Measurements from ENCODE around the gene SASS6. TPM values are rescaled to one million over a fixed set of nuclear protein-coding genes. Genes with fewer than 3 reads are reported as not detected.
A peak's percentile ranks its signal among the peaks of the same experiment; 100 is the strongest.

The SASS6 gene
- 3.2 TPM for polyA plus RNA-seq (2013, experiment 1 of 2; ENCODE audit: insufficient read length)
- 3.1 TPM for polyA plus RNA-seq (2013, experiment 2 of 2; ENCODE audit: insufficient read length)

GRCh38 chr1:100132566-100133477, at the start of gene SASS6, which contains the start of gene TRMT13:
Gene SASS6, minus strand, starts transcription at chr1:100132930. Its CDS starts 116 bp downstream, at chr1:100132814.
Gene TRMT13, plus strand, starts transcription at chr1:100133163. Its CDS starts 6 bp downstream, at chr1:100133169.
- DNase-seq: peak; percentile 99

- DNase-seq: no peak
These were observed 45.4 kb upstream of the SASS6 start, which contains the start of gene LRRC39 for GRCh38 chr1:100178091-100178490. Gene LRRC39, minus strand, starts transcription at chr1:100178256. Its CDS starts 9,740 bp downstream, at chr1:100168516.

GRCh38 chr1:100177295-100178041, 44.7 kb upstream of the SASS6 start:
- no peak for DNase-seq

- no peak for DNase-seq
These were observed 35.3 kb upstream of the SASS6 start for GRCh38 chr1:100168051-100168450.

GRCh38 chr1:100164702-100165101, 32.0 kb upstream of the SASS6 start:
- DNase-seq: no peak

- DNase-seq: peak; percentile 67
These were observed 31.5 kb upstream of the SASS6 start for GRCh38 chr1:100164216-100164615.

- DNase-seq: no peak
These were observed 30.2 kb upstream of the SASS6 start for GRCh38 chr1:100162881-100163280.

- no peak for DNase-seq
These were observed 19.5 kb upstream of the SASS6 start for GRCh38 chr1:100152271-100152670.

- no peak for DNase-seq
These were observed 18.9 kb upstream of the SASS6 start for GRCh38 chr1:100151679-100152078.

GRCh38 chr1:100147875-100148274, 15.1 kb upstream of the SASS6 start:
- no peak for DNase-seq

- no peak for DNase-seq
These were observed 14.2 kb upstream of the SASS6 start for GRCh38 chr1:100146958-100147357.

GRCh38 chr1:100145116-100145515, 12.4 kb upstream of the SASS6 start:
- no peak for DNase-seq

- DNase-seq: no peak
These were observed 9.6 kb upstream of the SASS6 start for GRCh38 chr1:100142343-100142742.

- no peak for DNase-seq
These were observed 8.5 kb upstream of the SASS6 start for GRCh38 chr1:100141192-100141591.

GRCh38 chr1:100137602-100138001, 4.9 kb upstream of the SASS6 start:
- DNase-seq: no peak

GRCh38 chr1:100134872-100135271, 2.1 kb upstream of the SASS6 start:
- no peak for DNase-seq

- DNase-seq: no peak
These were observed 1.1 kb downstream of the SASS6 start for GRCh38 chr1:100131623-100132022.

GRCh38 chr1:100130552-100131077, 2.1 kb downstream of the SASS6 start:
- DNase-seq: no peak

- no peak for DNase-seq
These were observed 5.5 kb downstream of the SASS6 start for GRCh38 chr1:100127226-100127625.

GRCh38 chr1:100122177-100122576, 10.6 kb downstream of the SASS6 start:
- DNase-seq: peak; percentile 27

GRCh38 chr1:100115524-100115923, 17.2 kb downstream of the SASS6 start:
- DNase-seq: no peak

GRCh38 chr1:100109554-100110066, 23.1 kb downstream of the SASS6 start:
- no peak for DNase-seq

GRCh38 chr1:100107696-100108095, 25.0 kb downstream of the SASS6 start:
- DNase-seq: no peak

Measured in fibroblast of skin of abdomen (primary cell).